Neuronal stem cell (in vitro differentiated cells): Measurements from ENCODE around the gene KCND1.
A peak's percentile ranks its signal among the peaks of the same experiment; 100 is the strongest.

Source experiments
- DNase-seq: peaks from one replicate; pipeline ENCODE4 v3.0.0-alpha.2; 2013; ENCODE audit warnings: low spot score
- H2AFZ ChIP-seq: one replicate; pipeline ENCODE4 v1.6.1; 2013; ENCODE audit warnings: mild to moderate bottlenecking, low read length, inconsistent platforms
- H2AK5ac ChIP-seq: 2 replicates; pipeline ENCODE4 v1.6.1; 2013; ENCODE audit warnings: low read depth, mild to moderate bottlenecking, inconsistent platforms, low read length, moderate library complexity, mixed read lengths
- H2BK120ac ChIP-seq: 2 replicates; pipeline ENCODE4 v1.6.1; 2013; ENCODE audit warnings: low read depth, mild to moderate bottlenecking, inconsistent platforms, low read length, moderate library complexity, mixed read lengths
- H2BK12ac ChIP-seq: one replicate; pipeline ENCODE4 v1.6.1; 2013; ENCODE audit warnings: low read length, inconsistent platforms
- H2BK15ac ChIP-seq: 2 replicates; pipeline ENCODE4 v1.6.1; 2013; ENCODE audit warnings: mild to moderate bottlenecking, low read length, inconsistent platforms, mixed read lengths
- H2BK5ac ChIP-seq: one replicate; pipeline ENCODE4 v1.6.1; 2013; ENCODE audit warnings: inconsistent platforms, mild to moderate bottlenecking, low read length, moderate library complexity
- H3K14ac ChIP-seq: one replicate; pipeline ENCODE4 v1.6.1; 2013; ENCODE audit warnings: low read length, inconsistent platforms
- H3K18ac ChIP-seq: 2 replicates; pipeline ENCODE4 v1.6.1; 2013; ENCODE audit warnings: low read length, inconsistent platforms
- H3K23ac ChIP-seq: 2 replicates; pipeline ENCODE4 v1.6.1; 2013; ENCODE audit warnings: low read depth, mild to moderate bottlenecking, mixed read lengths, low read length, inconsistent platforms; ENCODE audit not compliant: poor library complexity
- H3K27ac ChIP-seq: replicated peaks from 3 replicates; pipeline ENCODE4 v1.5.1; 2013; ENCODE audit warnings: low read length, inconsistent platforms
- H3K27me3 ChIP-seq, 3 experiments: 2 replicates each; pipeline ENCODE4 v1.6.1; 2013; ENCODE audit warnings: low read length in 3 of 3, mild to moderate bottlenecking in 2 of 3, inconsistent platforms in 1 of 3, low read depth in 1 of 3, mixed read lengths in 1 of 3, moderate library complexity in 1 of 3; ENCODE audit not compliant: control insufficient read depth in 3 of 3, insufficient read depth in 3 of 3
- H3K36me3 ChIP-seq, 2 donors: replicated peaks in 1 of 2; 2 replicates each; pipeline ENCODE4 v1.6.1; 2013; ENCODE audit warnings: low read length in 2 of 2; ENCODE audit not compliant: control insufficient read depth in 2 of 2, insufficient read depth in 2 of 2
- H3K4ac ChIP-seq: 2 replicates; pipeline ENCODE4 v1.6.1; 2013; ENCODE audit warnings: inconsistent platforms, mild to moderate bottlenecking, low read length, moderate library complexity
- H3K4me1 ChIP-seq, 2 donors: 1 replicate in 1 of 2; 2 replicates in 1 of 2; pipeline ENCODE4 v1.6.1; 2013; ENCODE audit warnings: low read length in 2 of 2, low read depth in 1 of 2; ENCODE audit not compliant: control insufficient read depth in 2 of 2, insufficient read depth in 1 of 2
- H3K4me2 ChIP-seq: one replicate; pipeline ENCODE4 v1.6.1; 2013; ENCODE audit warnings: mild to moderate bottlenecking, low read length, inconsistent platforms; ENCODE audit not compliant: insufficient read depth, poor library complexity, severe bottlenecking
- H3K4me3 ChIP-seq, 2 donors: 2 replicates each; pipeline ENCODE4 v1.5.1; 2013; ENCODE audit warnings: low read length in 2 of 2, mild to moderate bottlenecking in 2 of 2, inconsistent platforms in 1 of 2, moderate library complexity in 1 of 2
- H3K79me1 ChIP-seq: one replicate; pipeline ENCODE4 v1.6.1; 2013; ENCODE audit warnings: low read depth, mild to moderate bottlenecking, inconsistent platforms, low read length, moderate library complexity
- H3K9ac ChIP-seq: one replicate; pipeline ENCODE4 v1.6.1; 2013; ENCODE audit warnings: mild to moderate bottlenecking, low read depth, low read length, inconsistent platforms; ENCODE audit not compliant: poor library complexity
- H3K9me3 ChIP-seq, 2 donors: replicated peaks in 1 of 2; 2 replicates each; pipeline versions ENCODE3 to v1.6.1; 2013; ENCODE audit warnings: low read length in 2 of 2, mild to moderate bottlenecking in 2 of 2, inconsistent platforms in 1 of 2, low read depth in 1 of 2, mixed read lengths in 1 of 2, moderate library complexity in 1 of 2; ENCODE audit not compliant: control insufficient read depth in 2 of 2, insufficient read depth in 1 of 2
- H4K8ac ChIP-seq: one replicate; pipeline ENCODE4 v1.6.1; 2013; ENCODE audit warnings: low read depth, mild to moderate bottlenecking, inconsistent platforms, low read length, moderate library complexity
- H4K91ac ChIP-seq: one replicate; pipeline ENCODE4 v1.6.1; 2013; ENCODE audit warnings: low read length, low read depth, mild to moderate bottlenecking, inconsistent platforms; ENCODE audit not compliant: poor library complexity
- whole genome bisulfite sequencing, 2 donors: extraction: QIAGEN DNeasy Blood & Tissue Kit; methylation state at CpG; one replicate each; pipeline ENCODE4 v1.1.7; 2013; ENCODE audit warnings: missing lambda C conversion rate in 2 of 2, mixed read lengths in 1 of 2; ENCODE audit not compliant: insufficient read length in 2 of 2, insufficient replicate concordance in 1 of 2; ENCODE audit errors: extremely low coverage in 2 of 2; 5-methylcytosine and 5-hydroxymethylcytosine counted together

Gene KCND1

GRCh38 chrX:48914593-48915493 is 56.8 kb downstream of the KCND1 start:
- no peak overlapping the region for H2BK120ac ChIP-seq
- no peak overlapping the region for H3K4ac ChIP-seq
- no peak overlapping the region for H3K23ac ChIP-seq
- H2BK12ac ChIP-seq: no peak overlapping the region
- no peak overlapping the region for H4K91ac ChIP-seq
- H2AK5ac ChIP-seq: no peak overlapping the region
- peaks cover 2 to 8% of the 10 kb centered on the region in 2 donors for H3K4me1 ChIP-seq
- H3K4me3 ChIP-seq: no peak overlapping the region
- H3K79me1 ChIP-seq: no peaks in the 10 kb centered on the region
- H3K18ac ChIP-seq: no peak overlapping the region
- H3K27ac ChIP-seq: no peak overlapping the region
- H2AFZ ChIP-seq: no peak overlapping the region
- H3K14ac ChIP-seq: no peak overlapping the region
- H2BK5ac ChIP-seq: no peak overlapping the region
- no peak overlapping the region for H4K8ac ChIP-seq
- H3K27me3 ChIP-seq: no peaks in the 10 kb centered on the region
- H3K36me3 ChIP-seq: peaks cover 0 to 11% of the 10 kb centered on the region in 2 donors
- H3K9me3 ChIP-seq: no peaks in the 10 kb centered on the region
- no CpG with 5 or more reads among the region's 13 CpGs for WGBS, 2 donors
- no peak overlapping the region for H2BK15ac ChIP-seq
- DNase-seq: no peak
- no peak overlapping the region for H3K9ac ChIP-seq
- H3K4me2 ChIP-seq: no peak overlapping the region

GRCh38 chrX:48913605-48914366 is 57.9 kb downstream of the KCND1 start:
- WGBS, 2 donors: no CpG with 5 or more reads among the region's 5 CpGs

GRCh38 chrX:48911412-48912182 is 60.0 kb downstream of the KCND1 start, which contains the start of gene SLC35A2:
Gene SLC35A2 (minus strand): TSS chrX:48911646. CDS start chrX:48911636, 10 bp downstream.
- Histone ChIP-seq H3K36me3 (peaks cover 0 to 21% of the 10 kb centered on the region in 2 donors), H3K27me3 (no peaks in the 10 kb centered on the region), H3K9ac (peak within 1 kb of the TSS; percentile 90), H2BK15ac (no peak within 1 kb of the TSS), H3K9me3 (no peaks in the 10 kb centered on the region), H2BK5ac (no peak within 1 kb of the TSS), H2BK120ac (no peak within 1 kb of the TSS), H3K4me1 (no peaks in the 10 kb centered on the region), H3K4me2 (peak within 1 kb of the TSS; percentile 62), H3K14ac (no peak within 1 kb of the TSS), H3K4ac (no peak within 1 kb of the TSS), H3K23ac (peak within 1 kb of the TSS; percentile 96), H4K91ac (no peak within 1 kb of the TSS), H3K18ac (peak within 1 kb of the TSS; percentile 48), H2AFZ (peak within 1 kb of the TSS; percentile 81), H4K8ac (no peak within 1 kb of the TSS), H2BK12ac (no peak within 1 kb of the TSS), H2AK5ac (no peak within 1 kb of the TSS), H3K79me1 (no peaks in the 10 kb centered on the region), H3K4me3 (peak within 1 kb of the TSS; percentile 64 to 97), H3K27ac (peak within 1 kb of the TSS; percentile 70)
- DNase-seq: peak; percentile 48
- no CpG with 5 or more reads among the region's 60 CpGs for WGBS, 2 donors

More at GRCh38 chrX:48913605-48914366, 57.9 kb downstream of the KCND1 start:
- Histone ChIP-seq H2BK120ac (no peak overlapping the region), H3K9ac (no peak overlapping the region), H3K27ac (no peak overlapping the region), H2BK5ac (no peak overlapping the region), H2AK5ac (no peak overlapping the region), H3K23ac (no peak overlapping the region), H3K4me3 (no peak overlapping the region), H3K9me3 (no peaks in the 10 kb centered on the region), H3K4ac (no peak overlapping the region), H3K4me2 (no peak overlapping the region), H2BK15ac (no peak overlapping the region), H4K91ac (no peak overlapping the region), H2BK12ac (no peak overlapping the region), H4K8ac (no peak overlapping the region), H3K18ac (no peak overlapping the region), H3K14ac (no peak overlapping the region), H3K4me1 (peaks cover 0 to 6% of the 10 kb centered on the region in 2 donors), H3K27me3 (no peaks in the 10 kb centered on the region), H3K79me1 (no peaks in the 10 kb centered on the region), H3K36me3 (peaks cover 0 to 16% of the 10 kb centered on the region in 2 donors), H2AFZ (no peak overlapping the region)
- DNase-seq: no peak
